Renal cortex interstitium (tissue), 15 donors: ENCODE results near the gene KCNJ4. TPM values are rescaled to one million over a fixed set of nuclear protein-coding genes. Genes with fewer than 3 reads are reported as not detected.

Experiments used
- DNase-seq, 11 donors: peaks; one replicate each; pipeline ENCODE4 v3.0.0-alpha.2; 2013; ENCODE audit warnings: low read depth in 9 of 11, low spot score in 4 of 11; ENCODE audit errors: extremely low read depth in 1 of 11
- long read RNA-seq, 16 experiments: transcript quantifications; one replicate each; lab custom pipeline, GENCODE V29; 2026
- polyA plus RNA-seq, 3 donors: library from polyadenylated mRNA; unstranded; fragments of 120-200 nt; gene quantifications; one replicate each; pipeline ENCODE4 v1.2.1, GENCODE V29; 2013; ENCODE audit not compliant: insufficient read length in 3 of 3

KCNJ4 gene
- under 1 TPM; 0.28 to 0.30 (median 0.29) TPM for polyA plus RNA-seq
- long read RNA-seq, donor 1, result 0 reads
- long read RNA-seq, donor 2, result 0 reads
- long read RNA-seq, donor 3, result 0 reads
- long read RNA-seq, donor 4, result 0 reads
- long read RNA-seq, donor 5, result 0 reads
- long read RNA-seq, donor 6, result 0 reads
- long read RNA-seq, donor 7, result 0 reads
- long read RNA-seq, donor 8, result 0 reads
- long read RNA-seq, donor 9, result 0 reads
- long read RNA-seq, donor 10, result 0 reads
- long read RNA-seq, donor 11, result 0 reads
- long read RNA-seq, donor 12, result 0 reads
- long read RNA-seq, donor 13, result 0 reads
- long read RNA-seq, donor 14, result 0 reads
- long read RNA-seq, donor 15, result 0 reads
- long read RNA-seq, donor 16, result 0 reads

DNA sequence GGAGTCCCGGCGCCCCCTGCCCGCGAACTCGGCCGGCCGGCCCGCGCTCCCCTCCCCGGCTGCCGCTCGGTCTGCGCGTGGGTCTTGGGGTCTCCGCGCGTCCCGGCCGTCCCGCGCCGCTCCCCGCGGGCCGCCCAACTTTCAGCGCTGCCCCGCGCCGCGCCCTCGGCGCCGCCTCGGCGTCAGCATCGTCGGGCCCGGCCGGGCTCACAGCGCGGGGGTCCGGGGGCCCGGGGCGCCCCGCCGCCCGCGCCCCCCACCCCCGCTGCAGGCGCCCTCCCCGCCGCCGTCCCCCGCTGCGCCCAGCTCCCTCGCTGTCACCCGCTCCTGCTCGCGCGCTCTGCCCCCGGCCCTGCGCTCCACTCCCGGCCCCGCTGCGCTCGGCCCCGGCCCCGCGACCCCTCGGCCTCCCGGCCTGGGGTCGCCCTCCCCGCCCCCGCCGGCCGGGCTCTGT, at the start of gene KCNJ4:
Gene KCNJ4, minus strand, starts transcription at position 124 of the 454 bp plus-strand sequence. CDS start 27,067 bp downstream, outside the sequence.
- no peak for DNase-seq

- no peak for DNase-seq
Measured at GRCh38 chr22:38503021-38503420, 48.0 kb upstream of the KCNJ4 start.

DNA sequence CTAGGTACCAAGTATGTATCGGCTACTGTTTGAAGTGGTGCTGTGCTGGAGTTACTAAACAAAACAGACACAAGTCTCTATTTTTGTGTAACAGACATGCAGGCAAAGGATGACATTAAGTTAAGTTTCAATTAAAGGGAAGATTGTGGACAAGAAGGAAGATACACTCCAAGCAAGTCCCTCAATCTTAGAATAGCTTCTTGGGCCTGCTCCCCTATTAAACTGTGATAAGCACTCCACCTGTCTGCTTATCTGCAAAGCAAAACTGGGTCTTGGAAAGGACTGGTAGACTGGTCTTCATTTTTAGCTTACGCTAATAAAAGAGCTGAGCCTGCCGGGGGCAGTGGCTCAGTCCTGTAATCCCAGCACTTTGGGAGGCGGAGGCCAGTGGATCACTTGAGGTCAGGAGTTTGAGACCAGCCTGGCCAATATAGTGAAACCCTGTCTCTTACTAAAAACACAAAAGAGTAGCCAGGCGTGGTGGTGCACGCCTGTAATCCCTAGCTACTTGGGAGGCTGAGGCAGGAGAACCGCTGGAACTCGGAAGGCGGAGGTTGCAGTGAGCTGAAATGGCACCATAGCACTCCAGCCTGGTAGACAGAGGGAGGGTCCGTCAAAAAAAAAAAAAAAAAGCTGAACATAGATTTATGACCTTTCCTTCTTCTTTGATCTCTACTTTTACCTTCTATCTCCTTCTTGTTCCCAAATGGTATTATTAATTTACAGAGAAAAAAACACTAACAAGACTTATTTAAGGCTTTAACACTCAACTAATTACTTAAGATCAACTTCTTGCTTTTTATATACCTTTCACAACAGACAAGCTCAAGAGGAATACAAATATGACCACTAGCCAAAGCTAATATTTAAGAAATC, 47.0 kb upstream of the KCNJ4 start:
- DNase-seq, result no peak

GRCh38 chr22:38497869-38498268, 42.9 kb upstream of the KCNJ4 start:
- DNase-seq, result no peak

DNA sequence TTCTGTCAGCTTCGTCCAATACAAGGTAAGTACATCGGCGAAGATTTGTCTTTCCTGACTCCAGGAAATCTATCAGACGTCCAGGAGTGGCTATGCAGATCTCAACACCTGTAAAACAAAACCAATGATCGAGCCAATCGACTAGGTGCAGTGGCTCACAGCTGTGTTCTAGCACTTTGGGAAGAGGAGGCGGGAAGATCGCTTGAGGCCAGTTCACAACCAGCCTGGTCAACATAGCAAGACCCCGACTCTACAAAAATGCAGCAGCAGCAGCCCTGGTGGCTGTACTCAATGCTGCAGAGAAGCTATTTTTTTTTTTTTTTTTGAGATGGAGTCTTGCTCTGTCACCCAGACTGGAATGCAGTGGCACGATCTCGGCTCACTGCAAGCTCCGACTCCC, 39.9 kb upstream of the KCNJ4 start:
- no peak for DNase-seq

- no peak for DNase-seq
Measured at GRCh38 chr22:38494498-38494897, 39.5 kb upstream of the KCNJ4 start.

DNA sequence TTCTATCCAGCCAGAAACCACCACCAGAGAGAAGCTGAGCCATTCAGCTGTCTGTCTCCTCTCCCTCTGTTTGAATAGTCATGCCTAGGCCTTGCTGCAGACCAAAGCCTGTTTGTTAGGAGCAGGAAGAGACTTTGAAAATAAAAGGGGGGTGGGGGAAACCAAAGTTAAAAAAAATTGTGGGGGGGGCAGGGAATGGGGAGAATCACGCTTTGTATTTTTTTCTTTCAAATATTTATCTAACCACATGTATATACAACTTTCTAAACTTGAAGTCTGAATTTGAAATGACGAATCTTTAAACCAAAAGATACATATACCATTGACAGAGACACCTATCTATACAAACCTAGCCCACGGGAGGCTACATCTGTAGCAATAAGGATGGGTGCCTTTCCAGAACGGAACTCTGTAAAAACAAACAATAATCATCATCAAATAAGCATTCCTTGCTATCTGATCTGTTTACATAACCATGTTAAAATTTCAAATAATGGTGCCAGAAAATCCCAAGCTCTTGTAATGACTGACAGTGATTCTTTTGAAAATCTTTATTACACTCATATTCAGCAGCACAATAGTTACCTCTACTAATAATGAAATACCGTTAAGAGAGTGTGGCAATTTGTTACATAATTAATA, 36.8 kb upstream of the KCNJ4 start:
- no peak for DNase-seq

- DNase-seq, result no peak
Measured at GRCh38 chr22:38490915-38491314, 35.9 kb upstream of the KCNJ4 start.

DNA sequence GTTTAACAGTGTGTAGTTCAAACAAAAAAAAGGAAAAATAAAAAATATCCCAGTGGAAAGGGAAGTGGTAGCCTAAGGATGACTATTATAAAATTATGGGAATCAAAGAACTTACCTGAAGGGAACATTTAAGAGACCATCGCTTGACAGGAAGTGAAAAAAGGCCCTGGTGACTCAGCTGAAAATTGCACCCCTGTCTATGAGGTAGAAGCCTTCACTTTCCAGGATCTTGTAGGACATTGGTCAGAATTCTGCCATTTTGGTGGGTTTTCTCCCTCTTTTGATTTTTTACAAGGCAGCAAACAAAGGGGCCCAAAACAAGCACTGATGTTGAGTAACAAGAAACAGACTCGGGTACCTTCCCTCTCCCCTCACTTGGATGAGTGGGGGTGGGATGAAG, 35.5 kb upstream of the KCNJ4 start:
- no peak for DNase-seq

DNA sequence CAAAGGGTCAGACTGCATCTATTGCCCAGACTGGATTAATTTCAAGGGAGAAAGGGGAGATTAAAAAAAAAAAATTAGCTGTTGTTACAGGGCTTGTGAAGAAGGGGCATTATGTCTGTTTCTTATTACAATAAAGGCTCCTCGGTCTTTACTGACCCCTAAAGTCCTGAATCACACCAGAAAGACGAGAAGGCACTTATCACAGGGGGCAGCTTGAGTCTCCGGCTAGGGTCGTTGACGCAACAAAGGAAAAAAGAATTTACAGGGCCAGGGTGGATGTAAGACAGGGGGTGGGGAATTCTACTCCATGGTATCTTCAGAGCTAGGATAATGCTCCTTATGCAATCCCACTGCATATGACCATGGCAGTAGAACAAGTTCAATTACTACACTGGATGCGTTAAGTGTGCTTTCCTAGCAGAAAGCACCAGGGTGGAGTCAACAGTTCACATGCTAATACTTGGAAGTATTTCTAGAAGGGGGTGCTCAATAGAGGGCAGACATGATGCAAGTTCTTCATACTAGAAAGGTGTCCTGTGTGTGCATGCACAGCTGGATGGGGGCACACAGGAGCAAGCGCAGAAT, 34.7 kb upstream of the KCNJ4 start:
- no peak for DNase-seq

DNA sequence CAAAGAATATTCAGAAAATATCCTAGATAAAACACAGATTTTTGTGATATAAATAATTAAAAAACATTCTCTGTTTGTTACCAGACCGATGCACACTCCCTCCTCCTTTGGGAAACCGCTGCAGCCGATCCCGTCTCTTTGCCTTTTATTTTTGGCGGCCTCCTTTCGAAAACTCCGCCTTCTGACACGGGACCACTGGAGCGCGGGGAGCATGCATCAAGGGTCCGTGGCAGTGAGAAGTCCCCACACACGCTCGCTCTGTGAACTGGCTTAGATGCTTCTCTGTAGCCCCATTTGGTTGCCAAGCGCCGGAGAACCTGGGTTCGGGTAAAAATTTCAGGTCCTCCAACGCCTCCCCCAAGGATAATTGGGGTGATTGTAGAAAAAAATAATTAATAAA, 34.1 kb upstream of the KCNJ4 start:
- DNase-seq, result no peak

GRCh38 chr22:38487946-38488345, 32.9 kb upstream of the KCNJ4 start:
- DNase-seq, result no peak

- DNase-seq, result no peak
Measured at GRCh38 chr22:38485783-38486182, 30.8 kb upstream of the KCNJ4 start.

GRCh38 chr22:38484244-38484643, 29.2 kb upstream of the KCNJ4 start:
- DNase-seq, result no peak

GRCh38 chr22:38482662-38483308, 27.8 kb upstream of the KCNJ4 start:
- DNase-seq, result no peak

GRCh38 chr22:38481871-38482332, 26.9 kb upstream of the KCNJ4 start:
- no peak for DNase-seq

- no peak for DNase-seq
Measured at GRCh38 chr22:38481162-38481870, 26.3 kb upstream of the KCNJ4 start.
